Measurements from ENCODE around the gene UBE2E2.

UBE2E2 gene

DNA sequence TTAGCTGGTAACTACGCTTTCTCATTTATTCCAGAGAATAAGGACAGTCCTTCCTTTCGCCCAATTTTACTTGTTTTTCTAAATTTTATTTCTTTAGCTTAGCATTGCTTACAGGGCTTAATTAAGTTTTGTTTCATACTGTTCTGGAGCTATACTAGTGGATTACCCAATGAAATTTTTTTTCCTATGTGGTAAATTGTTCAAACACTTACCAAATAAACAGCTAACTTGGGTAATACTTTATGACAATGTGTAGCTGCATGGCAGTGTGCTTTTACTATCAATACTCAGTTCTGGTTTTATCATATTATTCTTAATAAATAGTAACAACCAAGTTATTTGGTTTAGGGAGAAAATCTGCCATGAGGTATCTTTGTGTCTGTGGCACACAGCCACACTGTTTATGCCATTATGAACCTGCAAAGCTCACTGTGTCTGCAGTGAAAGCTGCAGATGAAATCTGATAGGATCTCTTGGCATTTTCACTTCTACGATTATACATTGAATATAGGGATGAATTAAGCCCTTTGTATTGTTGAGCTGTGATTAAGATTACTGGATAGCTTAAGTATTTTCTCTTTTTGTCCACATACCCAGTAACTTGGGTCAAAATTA lies 37.2 kb downstream of the UBE2E2 start:
- H3K36me3 ChIP-seq (ENCODE audit: control insufficient read depth, insufficient read depth, low read length): no peaks in the 10 kb centered on the region
- H3K4me3 ChIP-seq (ENCODE audit: low read depth, low read length): no peak overlapping the region
- H3K4me1 ChIP-seq (ENCODE audit: control insufficient read depth, insufficient read depth, low read length): peaks cover 34% of the 10 kb centered on the region
- H3K27ac ChIP-seq (ENCODE audit: low read depth, low read length): no peak overlapping the region
- no peaks in the 10 kb centered on the region for H3K27me3 ChIP-seq (ENCODE audit: control insufficient read depth, insufficient read depth, low read length)
- no peaks in the 10 kb centered on the region for H3K9me3 ChIP-seq (ENCODE audit: control insufficient read depth, insufficient read depth, low read length)
- no peak overlapping the region for H3K9ac ChIP-seq (ENCODE audit: low read depth, low read length)

DNA sequence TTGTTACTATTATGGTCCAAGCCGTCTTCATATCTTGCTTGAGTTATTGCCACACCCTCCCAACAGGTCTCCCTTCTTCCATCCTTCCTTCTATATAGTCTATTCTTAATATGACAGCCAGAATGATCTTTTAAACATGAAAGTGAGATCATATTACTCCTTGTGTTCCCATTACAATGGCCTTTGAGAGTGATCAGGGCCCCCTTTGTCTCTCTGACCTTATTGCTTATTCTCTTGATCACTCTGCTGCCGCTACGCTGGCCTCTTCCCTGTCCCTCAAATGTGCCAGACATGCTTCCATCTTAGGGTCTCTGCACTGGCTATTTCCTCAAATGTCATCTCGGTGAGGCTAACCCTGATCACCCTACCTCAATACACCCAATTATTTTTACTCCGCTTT lies 38.1 kb downstream of the UBE2E2 start:
- no peaks in the 10 kb centered on the region for H3K27me3 ChIP-seq (ENCODE audit: control insufficient read depth, insufficient read depth, low read length)
- H3K9ac ChIP-seq (ENCODE audit: low read depth, low read length): no peak overlapping the region
- H3K4me3 ChIP-seq (ENCODE audit: low read depth, low read length): no peak overlapping the region
- no peak overlapping the region for H3K27ac ChIP-seq (ENCODE audit: low read depth, low read length)
- H3K4me1 ChIP-seq (ENCODE audit: control insufficient read depth, insufficient read depth, low read length): peaks cover 32% of the 10 kb centered on the region
- H3K36me3 ChIP-seq (ENCODE audit: control insufficient read depth, insufficient read depth, low read length): no peaks in the 10 kb centered on the region
- H3K9me3 ChIP-seq (ENCODE audit: control insufficient read depth, insufficient read depth, low read length): no peaks in the 10 kb centered on the region

DNA sequence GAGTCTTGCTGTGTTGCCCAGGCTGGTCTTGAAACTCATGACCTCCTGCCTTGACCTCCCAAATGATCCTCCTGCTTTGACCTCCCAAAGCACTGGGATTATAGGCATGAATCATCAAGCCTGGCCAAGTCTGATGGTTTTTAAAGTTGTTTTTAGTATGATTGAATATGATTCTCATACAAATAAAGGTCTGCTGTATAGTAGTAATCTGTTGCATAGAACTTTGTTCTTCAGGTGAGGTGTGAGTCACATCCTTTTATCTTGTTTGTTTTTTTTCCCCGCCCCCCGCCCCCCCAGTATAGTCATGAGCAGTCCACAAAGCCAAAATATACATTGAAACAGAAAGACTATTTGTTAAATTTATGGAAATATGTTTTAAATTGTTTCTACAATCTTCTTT lies 39.0 kb downstream of the UBE2E2 start:
- no peaks in the 10 kb centered on the region for H3K9me3 ChIP-seq (ENCODE audit: control insufficient read depth, insufficient read depth, low read length)
- peaks cover 24% of the 10 kb centered on the region for H3K4me1 ChIP-seq (ENCODE audit: control insufficient read depth, insufficient read depth, low read length)
- H3K27me3 ChIP-seq (ENCODE audit: control insufficient read depth, insufficient read depth, low read length): no peaks in the 10 kb centered on the region
- H3K9ac ChIP-seq (ENCODE audit: low read depth, low read length): no peak overlapping the region
- no peaks in the 10 kb centered on the region for H3K36me3 ChIP-seq (ENCODE audit: control insufficient read depth, insufficient read depth, low read length)
- H3K4me3 ChIP-seq (ENCODE audit: low read depth, low read length): no peak overlapping the region
- H3K27ac ChIP-seq (ENCODE audit: low read depth, low read length): no peak overlapping the region

DNA sequence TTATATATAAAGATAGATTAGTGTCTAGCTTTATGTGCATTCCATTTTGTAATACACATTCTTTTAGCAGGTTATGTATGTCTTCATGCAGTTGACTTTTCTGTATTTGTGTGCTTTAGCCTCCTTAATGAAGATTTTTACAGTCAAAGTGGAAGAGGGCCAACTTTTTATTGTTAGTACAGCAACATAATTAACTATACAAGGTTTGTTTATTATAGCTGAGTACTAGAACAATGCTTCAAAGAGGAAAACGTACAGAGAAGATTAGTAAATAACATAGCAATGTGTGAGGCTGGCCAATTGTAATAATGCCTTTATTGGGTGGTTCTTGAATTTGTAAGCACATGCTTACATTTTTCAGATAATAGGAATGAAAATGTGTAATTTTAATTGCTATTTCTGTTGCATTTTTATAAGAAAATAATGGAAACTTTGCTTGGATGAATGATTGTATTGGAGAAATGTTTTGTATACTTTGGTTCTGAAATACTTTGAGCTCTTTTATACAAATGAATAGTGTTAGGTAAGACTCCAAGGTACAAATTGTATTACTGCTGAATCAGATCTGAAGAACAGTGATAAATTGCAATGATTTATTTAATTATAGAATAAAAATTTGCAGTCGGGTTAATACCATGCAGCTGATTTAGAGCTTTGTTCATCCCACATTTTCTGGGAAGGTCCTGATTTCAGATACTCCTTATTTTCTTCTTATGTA lies 41.4 kb downstream of the UBE2E2 start:
- H3K27me3 ChIP-seq (ENCODE audit: control insufficient read depth, insufficient read depth, low read length): no peaks in the 10 kb centered on the region
- no peak overlapping the region for H3K4me3 ChIP-seq (ENCODE audit: low read depth, low read length)
- peaks cover 18% of the 10 kb centered on the region for H3K4me1 ChIP-seq (ENCODE audit: control insufficient read depth, insufficient read depth, low read length)
- H3K27ac ChIP-seq (ENCODE audit: low read depth, low read length): no peak overlapping the region
- no peak overlapping the region for H3K9ac ChIP-seq (ENCODE audit: low read depth, low read length)
- H3K9me3 ChIP-seq (ENCODE audit: control insufficient read depth, insufficient read depth, low read length): no peaks in the 10 kb centered on the region
- no peaks in the 10 kb centered on the region for H3K36me3 ChIP-seq (ENCODE audit: control insufficient read depth, insufficient read depth, low read length)

DNA sequence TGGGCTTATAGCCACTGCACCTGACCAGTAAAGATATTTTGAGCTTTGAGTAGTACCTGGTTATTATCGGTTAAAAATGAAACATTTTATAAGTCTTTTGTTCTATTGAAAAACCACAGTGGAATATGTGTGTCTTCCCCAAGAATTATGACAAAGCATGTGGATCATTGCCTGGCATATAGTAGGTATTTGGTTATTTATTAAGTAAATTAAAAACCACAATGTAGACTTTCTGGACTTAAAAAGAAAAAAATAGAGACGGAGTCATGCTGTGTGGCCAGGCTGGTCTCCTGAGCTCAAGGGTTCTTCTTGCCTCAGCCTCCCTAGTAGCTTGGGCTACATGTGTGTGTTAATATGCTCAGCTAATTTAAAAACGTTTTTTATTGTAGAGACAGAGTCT lies 43.5 kb downstream of the UBE2E2 start:
- peaks cover 8% of the 10 kb centered on the region; the same call in 1 of the 2 replicates for H3K4me1 ChIP-seq (ENCODE audit: control insufficient read depth, insufficient read depth, low read length)
- H3K27ac ChIP-seq (ENCODE audit: low read depth, low read length): no peak overlapping the region
- no peak overlapping the region for H3K4me3 ChIP-seq (ENCODE audit: low read depth, low read length)
- no peaks in the 10 kb centered on the region for H3K36me3 ChIP-seq (ENCODE audit: control insufficient read depth, insufficient read depth, low read length)
- no peaks in the 10 kb centered on the region for H3K9me3 ChIP-seq (ENCODE audit: control insufficient read depth, insufficient read depth, low read length)
- H3K9ac ChIP-seq (ENCODE audit: low read depth, low read length): no peak overlapping the region
- H3K27me3 ChIP-seq (ENCODE audit: control insufficient read depth, insufficient read depth, low read length): no peaks in the 10 kb centered on the region

DNA sequence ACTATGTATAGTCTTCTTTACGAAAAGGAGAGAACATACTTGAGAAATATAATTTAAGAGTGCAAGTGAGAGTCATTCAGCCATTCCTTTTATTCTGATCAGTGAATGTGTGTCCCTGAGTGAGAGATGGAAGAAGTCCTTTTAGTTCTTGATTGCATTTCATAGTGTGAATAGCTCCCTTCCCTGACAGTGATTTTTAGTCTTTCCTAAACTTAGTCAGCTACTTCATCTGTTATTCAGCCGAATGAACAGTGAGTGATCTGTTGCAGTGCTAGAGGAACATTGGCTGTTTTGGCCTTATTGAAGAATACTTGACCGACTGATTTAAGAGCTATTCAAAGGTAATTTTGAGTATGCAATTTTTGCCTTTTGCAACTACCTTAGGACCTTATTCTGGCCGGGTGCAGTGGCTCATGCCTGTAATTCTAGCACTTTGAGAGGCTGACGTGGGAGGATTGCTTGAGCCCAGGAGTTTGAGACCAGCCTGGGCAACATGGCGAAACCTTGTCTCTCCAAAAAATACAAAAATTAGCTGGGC lies 45.5 kb downstream of the UBE2E2 start:
- no peak overlapping the region for H3K9ac ChIP-seq (ENCODE audit: low read depth, low read length)
- no peaks in the 10 kb centered on the region for H3K27me3 ChIP-seq (ENCODE audit: control insufficient read depth, insufficient read depth, low read length)
- H3K4me3 ChIP-seq (ENCODE audit: low read depth, low read length): no peak overlapping the region
- H3K4me1 ChIP-seq (ENCODE audit: control insufficient read depth, insufficient read depth, low read length): peaks cover 8% of the 10 kb centered on the region; the same call in 1 of the 2 replicates
- no peaks in the 10 kb centered on the region for H3K9me3 ChIP-seq (ENCODE audit: control insufficient read depth, insufficient read depth, low read length)
- no peak overlapping the region for H3K27ac ChIP-seq (ENCODE audit: low read depth, low read length)
- H3K36me3 ChIP-seq (ENCODE audit: control insufficient read depth, insufficient read depth, low read length): no peaks in the 10 kb centered on the region

DNA sequence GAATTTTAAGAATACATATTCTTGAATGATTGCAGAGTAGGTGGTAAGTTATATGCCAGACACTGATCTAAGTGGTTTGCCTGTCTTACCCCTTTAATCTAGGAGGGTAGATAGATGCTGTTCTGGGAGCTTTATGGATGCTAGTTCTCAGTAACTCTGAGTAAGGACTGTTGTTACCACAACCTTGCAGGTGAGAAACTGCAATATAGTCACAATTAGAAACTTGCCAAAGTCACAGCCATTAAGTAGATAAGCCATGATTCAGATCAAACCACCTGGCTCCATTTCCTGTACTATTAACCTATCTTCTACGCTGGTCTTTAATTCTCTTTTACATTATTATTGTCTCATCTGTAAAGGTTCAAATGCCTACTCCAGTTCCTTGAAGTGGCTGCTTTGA lies 46.8 kb downstream of the UBE2E2 start:
- Histone ChIP-seq H3K36me3 (ENCODE audit: control insufficient read depth, insufficient read depth, low read length) (no peaks in the 10 kb centered on the region), H3K27ac (ENCODE audit: low read depth, low read length) (no peak overlapping the region), H3K9ac (ENCODE audit: low read depth, low read length) (no peak overlapping the region), H3K4me1 (ENCODE audit: control insufficient read depth, insufficient read depth, low read length) (peaks cover 8% of the 10 kb centered on the region; the same call in 1 of the 2 replicates), H3K9me3 (ENCODE audit: control insufficient read depth, insufficient read depth, low read length) (no peaks in the 10 kb centered on the region), H3K27me3 (ENCODE audit: control insufficient read depth, insufficient read depth, low read length) (no peaks in the 10 kb centered on the region), H3K4me3 (ENCODE audit: low read depth, low read length) (no peak overlapping the region)

DNA sequence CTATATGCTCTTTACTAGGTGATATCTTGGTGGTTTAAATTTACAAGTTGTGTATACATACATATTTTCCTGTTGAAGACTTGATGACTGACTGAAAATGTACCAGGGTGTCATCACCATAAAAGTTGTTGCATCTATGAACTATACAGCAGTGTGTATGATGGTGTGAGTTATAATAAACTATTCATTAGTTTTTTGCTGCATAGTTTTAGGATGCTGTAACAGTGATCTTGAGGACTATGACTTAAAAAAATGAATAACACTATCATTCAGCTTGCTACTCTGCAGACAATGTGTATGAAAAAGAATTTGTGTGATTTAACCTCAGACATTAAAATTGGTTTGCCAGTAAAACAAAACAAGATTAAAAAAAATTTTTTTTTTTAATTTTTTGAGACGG lies 49.0 kb downstream of the UBE2E2 start:
- Histone ChIP-seq H3K9me3 (ENCODE audit: control insufficient read depth, insufficient read depth, low read length) (no peaks in the 10 kb centered on the region), H3K4me1 (ENCODE audit: control insufficient read depth, insufficient read depth, low read length) (peaks cover 8% of the 10 kb centered on the region; the same call in 1 of the 2 replicates), H3K27ac (ENCODE audit: low read depth, low read length) (no peak overlapping the region), H3K4me3 (ENCODE audit: low read depth, low read length) (no peak overlapping the region), H3K36me3 (ENCODE audit: control insufficient read depth, insufficient read depth, low read length) (no peaks in the 10 kb centered on the region), H3K27me3 (ENCODE audit: control insufficient read depth, insufficient read depth, low read length) (no peaks in the 10 kb centered on the region), H3K9ac (ENCODE audit: low read depth, low read length) (no peak overlapping the region)

DNA sequence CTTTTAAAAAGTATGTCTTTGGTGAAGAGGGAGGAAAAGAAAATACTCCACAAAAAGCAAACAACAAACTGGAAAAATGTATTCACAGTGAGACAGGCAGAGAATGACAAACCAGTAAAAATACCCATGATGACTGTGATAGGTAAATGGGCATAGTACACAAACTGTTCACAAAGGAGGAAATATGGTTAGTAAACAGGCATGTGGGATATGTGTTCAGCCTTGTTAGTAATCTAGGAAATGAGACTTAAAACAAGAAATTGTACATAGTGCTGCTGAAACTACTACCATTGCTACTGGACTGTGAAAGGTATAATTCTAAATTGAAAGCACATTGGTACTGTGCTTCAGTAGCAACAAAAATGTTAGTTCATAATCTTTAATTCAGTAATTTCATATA lies 50.1 kb downstream of the UBE2E2 start:
- H3K36me3 ChIP-seq (ENCODE audit: control insufficient read depth, insufficient read depth, low read length): no peaks in the 10 kb centered on the region
- H3K27ac ChIP-seq (ENCODE audit: low read depth, low read length): no peak overlapping the region
- H3K9ac ChIP-seq (ENCODE audit: low read depth, low read length): no peak overlapping the region
- peaks cover under 1% of the 10 kb centered on the region; the same call in 1 of the 2 replicates for H3K4me1 ChIP-seq (ENCODE audit: control insufficient read depth, insufficient read depth, low read length)
- no peaks in the 10 kb centered on the region for H3K9me3 ChIP-seq (ENCODE audit: control insufficient read depth, insufficient read depth, low read length)
- H3K27me3 ChIP-seq (ENCODE audit: control insufficient read depth, insufficient read depth, low read length): no peaks in the 10 kb centered on the region
- no peak overlapping the region for H3K4me3 ChIP-seq (ENCODE audit: low read depth, low read length)

DNA sequence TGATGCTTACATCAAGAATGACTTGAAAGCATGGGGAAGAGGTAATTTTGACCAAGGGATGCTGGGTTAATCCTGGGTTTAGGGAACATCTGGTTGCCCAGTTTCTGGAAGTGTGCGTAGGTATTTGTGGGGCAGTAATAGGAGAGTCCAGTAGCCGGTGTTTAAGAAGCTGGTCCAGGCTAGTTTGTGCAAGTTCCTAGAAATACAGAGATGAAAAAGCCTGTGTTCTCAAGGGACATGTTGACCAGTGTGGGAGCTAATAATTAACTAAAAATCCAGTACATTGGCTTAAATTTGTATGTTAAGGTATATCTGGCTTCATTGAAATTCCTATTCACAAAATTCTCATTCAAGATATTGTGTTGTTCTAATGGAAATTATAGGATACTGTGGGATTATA lies 51.2 kb downstream of the UBE2E2 start:
- H3K27me3 ChIP-seq (ENCODE audit: control insufficient read depth, insufficient read depth, low read length): no peaks in the 10 kb centered on the region
- no peaks in the 10 kb centered on the region for H3K9me3 ChIP-seq (ENCODE audit: control insufficient read depth, insufficient read depth, low read length)
- H3K27ac ChIP-seq (ENCODE audit: low read depth, low read length): no peak overlapping the region
- H3K4me1 ChIP-seq (ENCODE audit: control insufficient read depth, insufficient read depth, low read length): no peaks in the 10 kb centered on the region
- no peaks in the 10 kb centered on the region for H3K36me3 ChIP-seq (ENCODE audit: control insufficient read depth, insufficient read depth, low read length)
- H3K9ac ChIP-seq (ENCODE audit: low read depth, low read length): no peak overlapping the region
- no peak overlapping the region for H3K4me3 ChIP-seq (ENCODE audit: low read depth, low read length)

DNA sequence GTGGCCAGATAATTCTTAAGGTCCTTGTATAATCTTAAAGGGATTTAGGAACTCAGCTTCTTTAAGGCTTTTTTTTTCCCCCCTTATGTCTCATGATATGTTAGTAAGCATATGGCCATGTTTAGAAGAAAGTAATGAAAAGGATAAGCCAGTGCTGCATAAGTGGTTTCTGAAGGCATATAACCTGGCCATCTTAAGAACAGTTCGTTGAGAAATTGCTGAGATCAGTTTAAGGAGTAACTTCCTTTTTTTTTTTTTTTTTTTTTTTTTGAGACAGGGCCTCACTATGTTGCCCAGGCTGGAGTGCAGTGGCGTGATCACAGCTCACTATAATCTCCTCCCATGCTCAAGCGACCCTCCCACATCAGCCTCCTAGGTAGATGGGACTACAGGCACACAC lies 51.7 kb downstream of the UBE2E2 start:
- no peak overlapping the region for H3K4me3 ChIP-seq (ENCODE audit: low read depth, low read length)

More for the DNA sequence above, 51.7 kb downstream of the UBE2E2 start:
- no peak overlapping the region for H3K9ac ChIP-seq (ENCODE audit: low read depth, low read length)
- no peaks in the 10 kb centered on the region for H3K36me3 ChIP-seq (ENCODE audit: control insufficient read depth, insufficient read depth, low read length)
- no peak overlapping the region for H3K27ac ChIP-seq (ENCODE audit: low read depth, low read length)
- no peaks in the 10 kb centered on the region for H3K27me3 ChIP-seq (ENCODE audit: control insufficient read depth, insufficient read depth, low read length)
- H3K4me1 ChIP-seq (ENCODE audit: control insufficient read depth, insufficient read depth, low read length): no peaks in the 10 kb centered on the region
- no peaks in the 10 kb centered on the region for H3K9me3 ChIP-seq (ENCODE audit: control insufficient read depth, insufficient read depth, low read length)

Data from HUES48 (cell line).